K562 (cell line): Measurements from ENCODE around the gene RBFOX2. TPM values are rescaled to one million over a fixed set of nuclear protein-coding genes. Genes with fewer than 3 reads are reported as not detected.
"Not testable (repeated sequence)": the region's sequence is repeated elsewhere in the genome, so short reads cannot be mapped to it uniquely, and the experiment has no call there.

ENCODE experiments used
- ATAC-seq: fragments of 200-7000 bp; cut with Tn5 transposase; 3 replicates; pipeline ENCODE4 v1.9.1; 2020; ENCODE audit warnings: moderate library complexity
- BruUV-seq: library from RNA; stranded (reverse); fragments of 400-500 nt; replicated peaks from 2 replicates; lab custom pipeline; 2021; lab: Mats Ljungman, UMichigan
- CTCF ChIA-PET: fragments of 300-600 bp; formaldehyde crosslinking; extraction: SDS; loops from one replicate; lab custom pipeline; 2021; ENCODE audit warnings: low intra/inter-chr PET ratio; lab: Yijun Ruan, JAX
- POLR2A ChIA-PET: fragments of 300-600, 350-650 bp; sonication (Branson Sonifier 250); formaldehyde crosslinking; extraction: SDS; loops from one replicate; lab custom pipeline; 2021; ENCODE audit warnings: antibody characterized with exemption, inconsistent platforms; lab: Yijun Ruan, JAX
- DNase-seq, 4 experiments: peaks; one replicate each; pipeline versions ENCODE4 v3.0.0 to v3.0.0-alpha.2; 2011 to 2018; ENCODE audit warnings: low spot score in 3 of 4, mixed read lengths in 3 of 4; ENCODE audit errors: extremely low read depth in 1 of 4
- FAIRE-seq: peaks from 2 replicates; lab custom pipeline; 2011; peaks lifted over from hg19 to GRCh38; lab: Jason Lieb, UNC
- H2AFZ ChIP-seq: 2 replicates; pipeline ENCODE4 v1.6.0; 2011; ENCODE audit warnings: low read depth, low read length, control low read depth, inconsistent platforms
- H3K27ac ChIP-seq: fragments of 200-600 bp; 3 replicates; pipeline ENCODE4 v1.8.0; 2011; ENCODE audit warnings: low read depth, mild to moderate bottlenecking, control low read depth, inconsistent platforms, low read length, moderate library complexity, mixed read lengths; ENCODE audit errors: extremely low read depth
- H3K27me3 ChIP-seq, 2 experiments: fragments of 300-600 bp in 1 of 2; 2 replicates in 1 of 2; 3 replicates in 1 of 2; pipeline versions ENCODE4 v1.6.0 to v1.8.0; 2011; ENCODE audit warnings: inconsistent platforms in 2 of 2, low read length in 2 of 2, mild to moderate bottlenecking in 1 of 2, mixed read lengths in 1 of 2, moderate library complexity in 1 of 2; ENCODE audit not compliant: control insufficient read depth in 2 of 2, insufficient read depth in 2 of 2
- H3K36me3 ChIP-seq: fragments of 300-600 bp; 3 replicates; pipeline ENCODE4 v1.8.0; 2011; ENCODE audit warnings: mild to moderate bottlenecking, low read length, inconsistent platforms; ENCODE audit not compliant: control insufficient read depth, insufficient read depth
- H3K4me1 ChIP-seq, 2 experiments: fragments of 200-600 bp in 1 of 2; replicated peaks in 1 of 2; 2 replicates in 1 of 2; 3 replicates in 1 of 2; pipeline versions ENCODE4 v1.5.1 to v1.8.0; 2011; ENCODE audit warnings: inconsistent platforms in 2 of 2, low read length in 2 of 2, mild to moderate bottlenecking in 1 of 2, mixed read lengths in 1 of 2, moderate library complexity in 1 of 2; ENCODE audit not compliant: control insufficient read depth in 2 of 2, insufficient read depth in 2 of 2
- H3K4me2 ChIP-seq: 2 replicates; pipeline ENCODE4 v1.6.1; 2011; ENCODE audit warnings: low read length, control low read depth, inconsistent platforms, mixed read lengths; ENCODE audit not compliant: insufficient read depth
- H3K4me3 ChIP-seq: fragments of 200-600 bp; sonication (generic), shearing (Covaris generic); 2 replicates; pipeline ENCODE4 v1.5.1; 2016; ENCODE audit warnings: control low read depth, inconsistent platforms
- H3K79me2 ChIP-seq: fragments of 200-600 bp; 3 replicates; pipeline ENCODE4 v1.8.0; 2011; ENCODE audit warnings: low read length, inconsistent platforms; ENCODE audit not compliant: control insufficient read depth, insufficient read depth
- H3K9ac ChIP-seq, 2 experiments: 2 replicates each; pipeline versions ENCODE4 v1.6.0 to v1.6.1; 2011; ENCODE audit warnings: low read depth in 2 of 2, low read length in 2 of 2, control low read depth in 1 of 2, inconsistent platforms in 1 of 2, mild to moderate bottlenecking in 1 of 2, mixed read lengths in 1 of 2; ENCODE audit not compliant: insufficient read depth in 1 of 2
- H3K9me1 ChIP-seq: one replicate; pipeline ENCODE4 v1.6.0; 2011; ENCODE audit warnings: inconsistent platforms, mild to moderate bottlenecking, low read length, moderate library complexity; ENCODE audit not compliant: control insufficient read depth, insufficient read depth
- H3K9me3 ChIP-seq: replicated peaks from 2 replicates; pipeline ENCODE4 v1.5.1; 2011; ENCODE audit warnings: low read depth, low read length, inconsistent platforms; ENCODE audit not compliant: control insufficient read depth, insufficient read depth
- H4K20me1 ChIP-seq: replicated peaks from 2 replicates; pipeline ENCODE4 v1.6.1; 2011; ENCODE audit warnings: low read length, inconsistent platforms, mixed read lengths; ENCODE audit not compliant: control insufficient read depth, insufficient read depth
- ELF1 ChIP-seq: fragments of 200-800 bp; sonication (Bioruptor generic); IDR thresholded peaks from 2 replicates; pipeline ENCODE4 v1.6.1; 2016; ENCODE audit warnings: missing genetic modification characterization, missing compliant biosample characterization
- GATAD2B ChIP-seq: fragments of 450-650 bp; IDR thresholded peaks from 2 replicates; pipeline ENCODE4 v1.6.1; 2017; ENCODE audit warnings: mild to moderate bottlenecking, borderline replicate concordance
- OTX1 ChIP-seq: fragments of 450-650 bp; formaldehyde crosslinking; IDR thresholded peaks from 2 replicates; pipeline ENCODE4 v1.4.0; 2022; ENCODE audit warnings: mild to moderate bottlenecking
- PHB2 ChIP-seq: fragments of 450-650 bp; IDR thresholded peaks from 2 replicates; pipeline ENCODE4 v1.6.1; 2017; ENCODE audit warnings: low read depth
- RBM14 ChIP-seq: fragments of 200-400 bp; formaldehyde crosslinking; IDR thresholded peaks from 2 replicates; pipeline ENCODE4 v1.6.1; 2018; ENCODE audit warnings: low read depth, mild to moderate bottlenecking, low read length, moderate library complexity, borderline replicate concordance; ENCODE audit not compliant: insufficient read depth
- U2AF2 ChIP-seq: fragments of 200-400 bp; formaldehyde crosslinking; optimal IDR thresholded peaks from 2 replicates; pipeline ENCODE3; 2017; ENCODE audit warnings: low read depth, mild to moderate bottlenecking, low read length
- WGBS: fragments of 100-300 bp; shearing (Covaris generic); methylation state at CpG from one replicate; pipeline ENCODE4 v1.1.6; 2016; ENCODE audit warnings: low coverage, mixed read lengths; ENCODE audit not compliant: insufficient coverage; ENCODE audit errors: missing lambda C conversion rate; 5-methylcytosine and 5-hydroxymethylcytosine counted together
- in situ Hi-C: fragments of 300-500 bp; cut with MboI; formaldehyde crosslinking; loops from 4 replicates; pipeline ENCODE4 v1.15.0; 2018; ENCODE audit warnings: inconsistent platforms, mixed read lengths
- intact Hi-C: fragments of 100-400 bp; cut with micrococcal nuclease; formaldehyde crosslinking; loops from 2 replicates; pipeline ENCODE4 v1.14.2; 2022
- polyA plus RNA-seq, 8 experiments: library from polyadenylated mRNA; depleted of rRNA in 4 of 8; stranded (reverse) in 5 of 8; unstranded in 3 of 8; fragments of >200 nt; fragmentation: Nextera tagmentation in 2 of 8; fragmentation: Illumina TruSeq in 1 of 8; extraction: Ambion mirVana in 2 of 8; extraction: Trizol in 1 of 8; gene quantifications; 2 replicates each; pipeline versions ENCODE4 v1.2.1 to v1.2.3, GENCODE V29; 2011 to 2014; ENCODE audit warnings: inconsistent platforms in 1 of 8, missing spikeins in 1 of 8
- total RNA-seq, 7 experiments: library from RNA; depleted of rRNA in 6 of 7; stranded (reverse); fragments of >200 nt in 6 of 7; fragmentation: Illumina TruSeq in 2 of 7; extraction: Trizol in 2 of 7; gene quantifications; 2 replicates each; pipeline versions ENCODE4 v1.2.1 to v1.2.3, GENCODE V29; 2011 to 2021; ENCODE audit warnings: low replicate concordance in 1 of 7
- TF ChIP-seq, protein P1 (sequence below): fragments of 450-650 bp; formaldehyde crosslinking; IDR thresholded peaks from 2 replicates; pipeline ENCODE4 v1.4.0; 2020; ENCODE audit warnings: mild to moderate bottlenecking, moderate library complexity

Gene RBFOX2
- total and polyA plus RNA-seq, 9 of the 15 experiments (the other 6 are each of a cell fraction or from before 2014, with no cell fraction given) = 5.8 to 24.8 (median 14.2) TPM

DNA sequence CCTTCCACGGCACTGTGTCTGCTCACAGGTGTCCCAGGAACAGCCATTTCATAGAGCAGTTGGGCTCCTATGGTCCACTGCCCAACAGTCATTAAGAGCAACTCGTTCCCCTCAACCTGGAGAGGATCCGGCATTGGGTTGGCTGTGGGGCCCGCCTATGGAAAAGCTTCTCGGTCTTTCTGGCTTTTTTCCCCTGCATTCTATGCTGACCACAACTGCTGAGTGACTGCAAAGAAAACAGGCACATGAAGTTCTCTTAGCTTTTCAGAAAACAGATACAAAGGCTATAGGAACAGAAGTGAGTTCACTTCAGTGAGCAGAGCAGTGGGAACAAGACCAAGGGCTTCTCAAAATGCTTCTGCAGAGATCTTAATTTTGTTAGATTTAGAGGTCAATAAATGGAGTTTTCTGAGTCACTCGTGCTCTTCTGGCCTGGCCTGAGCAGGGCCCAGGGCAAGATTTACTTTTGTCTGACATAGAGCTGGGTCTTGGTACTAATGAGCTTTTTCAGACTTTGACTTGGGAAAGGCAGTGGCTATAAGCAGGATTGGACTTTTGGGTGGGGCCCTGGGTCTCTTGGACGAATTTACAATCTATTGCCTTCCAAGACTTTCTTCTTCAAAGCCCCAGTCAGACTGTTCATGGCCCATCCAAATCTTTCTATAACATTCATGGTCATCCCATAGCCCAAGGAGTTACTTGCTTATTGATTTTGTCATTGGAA lies 324.6 kb downstream of the RBFOX2 start (continued):
- TF ChIP-seq U2AF2 (no peak), PHB2 (no peak), ELF1 (tag) (no peak), OTX1 (CRISPR knock-in tag) (no peak), RBM14 (no peak), GATAD2B (no peak)
- TF ChIP-seq, protein P1, sequence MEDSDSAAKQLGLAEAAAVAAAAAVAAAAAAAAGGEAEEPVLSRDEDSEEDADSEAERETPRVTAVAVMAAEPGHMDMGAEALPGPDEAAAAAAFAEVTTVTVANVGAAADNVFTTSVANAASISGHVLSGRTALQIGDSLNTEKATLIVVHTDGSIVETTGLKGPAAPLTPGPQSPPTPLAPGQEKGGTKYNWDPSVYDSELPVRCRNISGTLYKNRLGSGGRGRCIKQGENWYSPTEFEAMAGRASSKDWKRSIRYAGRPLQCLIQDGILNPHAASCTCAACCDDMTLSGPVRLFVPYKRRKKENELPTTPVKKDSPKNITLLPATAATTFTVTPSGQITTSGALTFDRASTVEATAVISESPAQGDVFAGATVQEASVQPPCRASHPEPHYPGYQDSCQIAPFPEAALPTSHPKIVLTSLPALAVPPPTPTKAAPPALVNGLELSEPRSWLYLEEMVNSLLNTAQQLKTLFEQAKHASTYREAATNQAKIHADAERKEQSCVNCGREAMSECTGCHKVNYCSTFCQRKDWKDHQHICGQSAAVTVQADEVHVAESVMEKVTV (CRISPR knock-in tag) = no peak
- TF ChIP-seq, all 486 proteins: peak for 0

DNA sequence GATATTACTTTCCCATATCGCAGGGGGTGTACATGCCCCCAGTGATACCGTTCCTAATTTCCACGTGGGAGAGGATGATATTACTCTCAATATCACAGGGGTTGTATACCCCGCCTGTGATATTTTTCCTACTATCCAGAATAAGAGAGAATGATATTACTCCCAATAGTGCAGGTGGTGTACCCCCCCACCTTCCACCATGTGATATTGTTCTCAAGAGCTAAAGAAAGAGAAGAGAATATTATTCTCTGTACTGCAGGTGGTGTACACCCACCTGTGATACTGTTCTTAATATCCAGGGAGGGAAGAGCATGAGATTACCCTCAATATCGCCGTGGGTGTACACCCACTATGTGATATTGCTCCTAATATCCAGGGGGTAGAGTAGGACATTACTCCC lies 328.8 kb downstream of the RBFOX2 start:
- H3K27me3 ChIP-seq, in situ Hi-C loops, H3K4me1 ChIP-seq, ATAC-seq, CTCF ChIA-PET, FAIRE-seq, H3K9me1 ChIP-seq, H3K27ac ChIP-seq, BruUV-seq, H3K79me2 ChIP-seq, POLR2A ChIA-PET, H3K36me3 ChIP-seq, H3K4me3 ChIP-seq, intact Hi-C loops, H2AFZ ChIP-seq, H4K20me1 ChIP-seq, DNase-seq, H3K9ac ChIP-seq, H3K4me2 ChIP-seq, H3K9me3 ChIP-seq: not testable (repeated sequence)
- WGBS = 11% methylated on average over 4 of the region's 6 CpGs
